Panc1 (cell line): Measurements from ENCODE around the gene SLC20A1.

ENCODE experiments used
- CTCF ChIP-seq: fragments of 450-650 bp; IDR thresholded peaks from 2 replicates; pipeline ENCODE4 v1.5.1; 2017; ENCODE audit warnings: mild to moderate bottlenecking
- SIN3A ChIP-seq: IDR thresholded peaks from 2 replicates; pipeline ENCODE4 v1.6.1; 2012; ENCODE audit warnings: low read depth, mild to moderate bottlenecking, low read length, moderate library complexity, borderline replicate concordance; ENCODE audit not compliant: insufficient read depth

GRCh38 chr2:112629823-112630222 lies 15.9 kb upstream of the SLC20A1 start:
- TF ChIP-seq CTCF (no peak), SIN3A (no peak)
